Heart left ventricle (tissue), 13 donors: ENCODE data around the gene KRTAP5-11.

Experiments
- POLR2A ChIP-seq, 2 donors: fragments of 450-650 bp; IDR thresholded peaks; one replicate each; pipeline ENCODE4 v1.6.1; 2017; ENCODE audit warnings: antibody characterized with exemption in 2 of 2, mild to moderate bottlenecking in 2 of 2, moderate library complexity in 2 of 2
- TF ChIP-seq, protein P1 (sequence below), 12 donors: fragments of 200-600 bp; sonication (generic) in 4 of 12; IDR thresholded peaks; one replicate each; pipeline versions ENCODE4 v1.5.0 to v1.8.0; 2018 to 2022; ENCODE audit warnings: antibody characterized with exemption in 12 of 12, mild to moderate bottlenecking in 5 of 12
- donor health status: ischemic (EF 13 %, LVEDD 7.1; RV severe dilation, severe dysfunction).
- donor health status: DM: no; HTN: yes; CAD: no.
- donor health status: DM: no; HTN: no; CAD: no.
- donor health status: ischemic (EF 25% LVEDD 6.9; RV normal size, moderate dysfunction).
- donor health status: ischemic (EF 25% LVEDD 5.7; RV mildly dilated, moderate dysfunction).
- donor health status: ischemic (EF 35%, LVEDD 5.7; RV mildly dilated, moderate dysfunction).
- donor health status: nonischemic (EF 11% LVEDD 7.7; RV severe dilation, severe dysfunction).
- donor health status: DM: yes; HTN: yes; CAD: no.
- donor health status: PGD.
- donor health status: ischemic (EF 29% LVEDD 5.4; RV normal size, mild dysfunction).
- donor health status: nonischemic (EF 23%, LVEDD 6.1; RV moderate dilation, normal function).

DNA sequence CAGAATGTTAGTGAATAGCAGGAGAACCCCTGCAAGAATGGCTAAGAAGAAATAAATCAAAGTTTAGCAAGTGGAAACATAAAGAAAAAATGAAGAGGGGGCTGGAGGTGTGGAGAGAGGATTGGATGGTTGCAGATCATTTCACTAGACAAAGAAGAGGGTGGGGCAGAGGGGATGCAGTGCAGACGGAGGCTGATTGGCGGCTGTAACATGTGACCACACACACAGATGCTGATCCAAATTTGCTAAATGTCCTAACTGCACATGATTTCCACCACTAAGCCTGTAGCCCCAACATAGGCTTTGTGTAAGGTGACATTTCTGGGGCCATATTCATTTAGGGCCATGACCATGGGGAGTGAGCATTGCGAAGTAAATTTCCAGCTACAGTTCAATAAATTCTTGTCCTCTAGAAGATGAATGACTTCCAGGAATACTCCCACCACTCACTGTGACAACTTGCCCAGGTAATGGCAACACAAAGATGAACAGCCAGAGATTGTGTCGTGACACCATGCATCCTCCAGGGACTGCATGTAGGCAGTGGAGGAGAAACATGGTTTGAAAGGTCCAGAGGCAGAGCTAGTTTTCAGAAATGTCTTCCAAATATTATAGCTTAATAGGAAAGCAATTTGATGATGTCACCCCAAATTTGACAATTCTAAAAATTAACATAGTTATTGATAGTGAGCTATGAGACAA, 6.8 kb downstream of the KRTAP5-11 start:
- TF ChIP-seq, protein P1, sequence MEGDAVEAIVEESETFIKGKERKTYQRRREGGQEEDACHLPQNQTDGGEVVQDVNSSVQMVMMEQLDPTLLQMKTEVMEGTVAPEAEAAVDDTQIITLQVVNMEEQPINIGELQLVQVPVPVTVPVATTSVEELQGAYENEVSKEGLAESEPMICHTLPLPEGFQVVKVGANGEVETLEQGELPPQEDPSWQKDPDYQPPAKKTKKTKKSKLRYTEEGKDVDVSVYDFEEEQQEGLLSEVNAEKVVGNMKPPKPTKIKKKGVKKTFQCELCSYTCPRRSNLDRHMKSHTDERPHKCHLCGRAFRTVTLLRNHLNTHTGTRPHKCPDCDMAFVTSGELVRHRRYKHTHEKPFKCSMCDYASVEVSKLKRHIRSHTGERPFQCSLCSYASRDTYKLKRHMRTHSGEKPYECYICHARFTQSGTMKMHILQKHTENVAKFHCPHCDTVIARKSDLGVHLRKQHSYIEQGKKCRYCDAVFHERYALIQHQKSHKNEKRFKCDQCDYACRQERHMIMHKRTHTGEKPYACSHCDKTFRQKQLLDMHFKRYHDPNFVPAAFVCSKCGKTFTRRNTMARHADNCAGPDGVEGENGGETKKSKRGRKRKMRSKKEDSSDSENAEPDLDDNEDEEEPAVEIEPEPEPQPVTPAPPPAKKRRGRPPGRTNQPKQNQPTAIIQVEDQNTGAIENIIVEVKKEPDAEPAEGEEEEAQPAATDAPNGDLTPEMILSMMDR (IDR thresholded peaks at IDR 0.05) = no peak
- TF ChIP-seq POLR2A (IDR thresholded peaks at IDR 0.05) = no peak
